Tibial nerve (tissue), 4 donors: ENCODE data around the gene EPPIN. TPM values are rescaled to one million over a fixed set of nuclear protein-coding genes. Genes with fewer than 3 reads are reported as not detected.
"Not testable (repeated sequence)": the region's sequence is repeated elsewhere in the genome, so short reads cannot be mapped to it uniquely, and the experiment has no call there.

Experiments used
- DNase-seq, 2 donors: peaks; one replicate each; pipeline ENCODE4 v3.0.0-alpha.2; 2019; ENCODE audit warnings: low spot score in 2 of 2
- H3K27ac ChIP-seq, 4 donors: fragments of 200-600 bp; sonication (generic) in 3 of 4; one replicate each; pipeline ENCODE4 v1.5.1; 2017 to 2019; ENCODE audit warnings: mild to moderate bottlenecking in 1 of 4
- H3K27me3 ChIP-seq, 2 donors: fragments of 200-600 bp; sonication (generic) in 1 of 2; one replicate each; pipeline versions ENCODE4 v1.5.1 to v1.6.0; 2017 to 2019
- H3K36me3 ChIP-seq, 3 donors: fragments of 200-600 bp; sonication (generic); one replicate each; pipeline ENCODE4 v1.5.1; 2018 to 2019
- H3K4me1 ChIP-seq, 4 donors: fragments of 200-600 bp; sonication (generic) in 3 of 4; one replicate each; pipeline ENCODE4 v1.5.1; 2017 to 2019
- H3K4me3 ChIP-seq, 4 donors: fragments of 200-600 bp; sonication (generic) in 3 of 4; one replicate each; pipeline ENCODE4 v1.5.1; 2017 to 2019; ENCODE audit warnings: mild to moderate bottlenecking in 1 of 4, moderate library complexity in 1 of 4
- H3K9me3 ChIP-seq, 4 donors: fragments of 200-600 bp; sonication (generic) in 3 of 4; one replicate each; pipeline ENCODE4 v1.5.1; 2017 to 2019
- EP300 ChIP-seq, 2 donors: sonication (generic); formaldehyde crosslinking; IDR thresholded peaks; one replicate each; pipeline ENCODE4 v1.6.1; 2017; ENCODE audit warnings: antibody characterized with exemption in 2 of 2, mild to moderate bottlenecking in 1 of 2
- POLR2A ChIP-seq, 2 donors: fragments of 450-650 bp; IDR thresholded peaks; one replicate each; pipeline ENCODE4 v1.6.1; 2017; ENCODE audit warnings: antibody characterized with exemption in 2 of 2, mild to moderate bottlenecking in 2 of 2, moderate library complexity in 2 of 2
- WGBS, 2 donors: methylation state at CpG; one replicate each; pipeline ENCODE4 v1.1.5; 2018; 5-methylcytosine and 5-hydroxymethylcytosine counted together
- total RNA-seq, 4 donors: library from RNA; depleted of rRNA; stranded (reverse); fragments of >200 nt; gene quantifications; one replicate each; pipeline ENCODE4 v1.1.0, GENCODE V29; 2016
- TF ChIP-seq, protein P1 (sequence below), 5 experiments: fragments of 200-600 bp in 3 of 5; fragments of 450-650 bp in 2 of 5; sonication (generic) in 3 of 5; IDR thresholded peaks; one replicate each; pipeline ENCODE4 v1.5.1; 2016 to 2019; ENCODE audit warnings: antibody characterized with exemption in 5 of 5, mild to moderate bottlenecking in 3 of 5, moderate library complexity in 2 of 5

EPPIN gene
- total RNA-seq, 4 donors from 2014 or later: not detected

DNA sequence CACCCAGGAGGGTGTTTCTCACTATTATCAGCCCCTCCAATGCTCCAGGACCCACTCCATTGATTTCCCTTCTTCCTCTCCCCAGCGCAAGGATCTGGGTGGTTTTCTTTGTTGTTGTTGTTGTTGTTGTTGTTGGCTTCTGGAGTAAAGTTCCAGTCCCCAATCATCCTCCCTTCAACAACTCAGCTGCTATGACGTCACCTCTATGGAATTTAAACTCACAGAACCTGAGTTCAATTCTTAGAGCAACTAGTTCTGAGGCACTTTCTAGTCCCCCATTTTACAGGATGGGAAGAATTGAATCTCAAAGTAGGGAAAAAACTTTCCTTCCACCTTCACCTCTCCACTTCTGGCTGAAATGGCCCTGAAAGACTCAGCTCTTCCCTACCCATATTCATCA lies 41.6 kb upstream of the EPPIN start:
- no peak overlapping the region for H3K4me3 ChIP-seq
- no peaks in the 10 kb centered on the region for H3K27me3 ChIP-seq
- H3K9me3 ChIP-seq: peaks cover 0 to 3% (median 0%) of the 10 kb centered on the region in 4 donors
- no peak for DNase-seq
- TF ChIP-seq POLR2A (IDR thresholded peaks at IDR 0.05): no peak
- no peak for TF ChIP-seq EP300 (IDR thresholded peaks at IDR 0.05)
- TF ChIP-seq, protein P1, sequence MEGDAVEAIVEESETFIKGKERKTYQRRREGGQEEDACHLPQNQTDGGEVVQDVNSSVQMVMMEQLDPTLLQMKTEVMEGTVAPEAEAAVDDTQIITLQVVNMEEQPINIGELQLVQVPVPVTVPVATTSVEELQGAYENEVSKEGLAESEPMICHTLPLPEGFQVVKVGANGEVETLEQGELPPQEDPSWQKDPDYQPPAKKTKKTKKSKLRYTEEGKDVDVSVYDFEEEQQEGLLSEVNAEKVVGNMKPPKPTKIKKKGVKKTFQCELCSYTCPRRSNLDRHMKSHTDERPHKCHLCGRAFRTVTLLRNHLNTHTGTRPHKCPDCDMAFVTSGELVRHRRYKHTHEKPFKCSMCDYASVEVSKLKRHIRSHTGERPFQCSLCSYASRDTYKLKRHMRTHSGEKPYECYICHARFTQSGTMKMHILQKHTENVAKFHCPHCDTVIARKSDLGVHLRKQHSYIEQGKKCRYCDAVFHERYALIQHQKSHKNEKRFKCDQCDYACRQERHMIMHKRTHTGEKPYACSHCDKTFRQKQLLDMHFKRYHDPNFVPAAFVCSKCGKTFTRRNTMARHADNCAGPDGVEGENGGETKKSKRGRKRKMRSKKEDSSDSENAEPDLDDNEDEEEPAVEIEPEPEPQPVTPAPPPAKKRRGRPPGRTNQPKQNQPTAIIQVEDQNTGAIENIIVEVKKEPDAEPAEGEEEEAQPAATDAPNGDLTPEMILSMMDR (IDR thresholded peaks at IDR 0.05): no peak
- no peaks in the 10 kb centered on the region for H3K4me1 ChIP-seq
- no peaks in the 10 kb centered on the region for H3K36me3 ChIP-seq
- WGBS, 2 donors: 78 to 81% methylated on average over 2 of the region's 2 CpGs
- H3K27ac ChIP-seq: no peak overlapping the region

DNA sequence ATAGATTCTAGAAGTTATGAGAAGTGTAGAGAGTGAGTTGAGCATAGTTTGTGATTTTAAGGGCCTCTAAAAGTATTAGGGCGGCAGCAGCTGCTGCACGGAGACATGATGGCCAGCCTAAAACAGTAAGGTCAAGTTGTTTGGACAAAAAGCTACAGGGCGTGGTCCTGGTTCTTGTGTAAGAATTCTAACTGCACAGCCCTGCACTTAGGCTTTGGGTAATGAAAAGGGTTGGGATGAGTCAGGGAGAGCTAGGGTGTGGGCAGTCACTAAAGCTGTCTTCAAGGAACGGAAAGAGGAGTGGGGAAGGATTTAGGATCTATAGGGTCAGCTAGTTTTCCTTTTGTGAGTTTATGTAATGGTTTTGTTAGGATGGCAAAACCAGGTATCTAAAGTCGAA lies 38.8 kb upstream of the EPPIN start:
- peak in 1 of 2 donors; percentile 26 for DNase-seq
- 64 to 77% methylated on average over 5 of the region's 5 CpGs for WGBS, 2 donors
- not testable (repeated sequence) for H3K4me1 ChIP-seq, H3K27me3 ChIP-seq, H3K36me3 ChIP-seq, H3K4me3 ChIP-seq, H3K9me3 ChIP-seq
- H3K27ac ChIP-seq: peak overlapping the region in 1 of 4 donors; percentile 60

DNA sequence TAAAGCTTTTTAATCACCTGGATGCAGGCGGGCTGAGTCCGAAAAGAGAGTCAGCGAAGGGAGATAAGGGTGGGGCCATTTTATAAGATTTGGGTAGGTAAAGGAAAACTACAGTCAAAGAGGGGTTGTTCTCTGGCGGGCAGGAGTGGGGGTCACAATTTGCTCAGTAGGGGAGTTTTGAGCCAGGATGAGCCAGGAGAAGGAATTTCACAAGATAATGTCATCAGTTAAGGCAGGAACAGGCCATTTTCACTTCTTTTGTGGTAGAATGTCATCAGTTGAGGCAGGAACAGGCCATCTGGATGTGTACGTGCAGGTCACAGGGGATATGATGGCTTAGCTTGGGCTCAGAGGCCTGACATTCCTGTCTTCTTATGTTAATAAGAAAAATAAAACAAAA lies 37.1 kb upstream of the EPPIN start:
- not testable (repeated sequence) for H3K36me3 ChIP-seq, H3K4me3 ChIP-seq, H3K27me3 ChIP-seq, H3K4me1 ChIP-seq, H3K27ac ChIP-seq, DNase-seq, H3K9me3 ChIP-seq
- WGBS, 2 donors: 79 to 85% methylated on average over 5 of the region's 5 CpGs

DNA sequence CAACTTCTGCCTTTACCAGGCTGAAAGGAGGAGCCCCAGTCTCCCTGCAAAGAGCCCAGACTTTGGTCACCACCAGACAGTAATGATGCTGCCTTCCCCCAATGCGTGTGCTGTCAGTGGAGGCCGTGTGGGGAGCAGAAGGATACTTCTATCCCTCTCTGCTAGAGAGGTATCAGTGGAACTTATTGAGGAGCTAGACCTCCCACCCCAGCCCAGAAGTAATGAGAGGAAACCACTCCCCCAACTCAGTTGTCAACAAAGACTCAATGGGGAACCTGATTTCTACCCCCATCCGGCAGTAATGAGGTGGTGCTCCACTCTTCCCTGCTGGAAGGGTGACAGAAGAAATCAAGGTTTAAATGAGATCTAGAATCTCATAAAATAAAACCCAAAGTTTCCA lies 36.3 kb upstream of the EPPIN start:
- no peaks in the 10 kb centered on the region for H3K36me3 ChIP-seq

DNA sequence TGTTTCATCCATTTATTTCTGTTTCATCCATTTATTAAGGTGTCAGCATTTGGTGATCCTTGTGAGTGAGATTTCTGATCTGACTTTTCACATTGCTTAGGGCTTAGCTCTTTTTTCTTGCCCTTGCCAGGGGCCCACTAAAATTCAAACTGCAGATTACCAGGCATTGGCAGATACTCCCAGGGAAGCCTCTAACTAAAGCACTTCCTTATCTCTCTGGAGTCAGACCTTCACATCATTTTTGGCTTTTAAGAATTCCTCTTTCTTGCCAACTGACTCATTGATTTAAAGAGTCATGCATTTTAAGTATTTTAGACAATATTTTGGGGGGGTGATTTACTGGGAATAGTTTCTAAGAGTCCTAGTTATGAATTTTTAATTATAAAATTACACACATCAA lies 34.5 kb upstream of the EPPIN start:
- TF ChIP-seq, protein P1 (IDR thresholded peaks at IDR 0.05): no peak
- TF ChIP-seq EP300 (IDR thresholded peaks at IDR 0.05): no peak
- no peak for TF ChIP-seq POLR2A (IDR thresholded peaks at IDR 0.05)

More for the DNA sequence above, 36.3 kb upstream of the EPPIN start:
- no peaks in the 10 kb centered on the region for H3K4me1 ChIP-seq
- H3K9me3 ChIP-seq: no peaks in the 10 kb centered on the region
- no peak for TF ChIP-seq EP300 (IDR thresholded peaks at IDR 0.05)
- TF ChIP-seq POLR2A (IDR thresholded peaks at IDR 0.05): no peak
- TF ChIP-seq, protein P1 (IDR thresholded peaks at IDR 0.05): no peak
- WGBS, 2 donors: 44 to 51% methylated on average over 3 of the region's 3 CpGs
- DNase-seq: no peak
- H3K27me3 ChIP-seq: no peaks in the 10 kb centered on the region
- no peak overlapping the region for H3K4me3 ChIP-seq
- no peak overlapping the region for H3K27ac ChIP-seq

DNA sequence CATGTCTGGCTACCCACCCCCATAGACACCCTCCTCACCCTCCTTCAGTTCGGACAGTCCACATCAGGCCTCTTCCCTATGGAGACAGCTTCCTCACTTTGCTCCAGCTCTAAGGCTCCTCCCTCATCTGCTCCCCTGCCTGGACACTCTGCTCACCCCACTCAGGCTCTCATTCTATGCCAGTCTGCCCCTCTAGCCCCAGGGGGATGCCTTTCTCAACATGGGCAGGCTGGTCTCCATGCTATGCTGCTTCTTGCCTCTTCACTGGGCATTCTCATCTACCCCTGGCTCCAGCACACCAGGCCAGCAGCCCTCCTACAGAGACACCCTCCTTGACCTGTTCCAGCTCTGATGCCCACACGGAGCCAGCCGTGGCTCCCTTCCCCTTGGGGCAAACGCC lies 32.0 kb upstream of the EPPIN start, which contains the start of gene WFDC8:
Gene WFDC8 (minus strand): TSS at position 101 of the 400 bp plus-strand sequence. CDS start 37 bp downstream, at position 64.
- Histone ChIP-seq H3K27me3 (no peaks in the 10 kb centered on the region), H3K27ac (no peak within 1 kb of the TSS), H3K4me3 (no peak within 1 kb of the TSS), H3K9me3 (no peaks in the 10 kb centered on the region), H3K4me1 (peaks cover 0 to 7% (median 0%) of the 10 kb centered on the region in 4 donors), H3K36me3 (no peaks in the 10 kb centered on the region)
- DNase-seq: no peak
- WGBS, 2 donors: 49 to 73% methylated on average over 4 of the region's 4 CpGs
- TF ChIP-seq, protein P1 (IDR thresholded peaks at IDR 0.05): no peak
- TF ChIP-seq POLR2A (IDR thresholded peaks at IDR 0.05) (no peak), EP300 (IDR thresholded peaks at IDR 0.05) (no peak)

More for the DNA sequence above, 34.5 kb upstream of the EPPIN start:
- no peaks in the 10 kb centered on the region for H3K9me3 ChIP-seq
- H3K27ac ChIP-seq: no peak overlapping the region
- DNase-seq: no peak
- H3K36me3 ChIP-seq: no peaks in the 10 kb centered on the region
- peaks cover 0 to 7% (median 0%) of the 10 kb centered on the region in 4 donors for H3K4me1 ChIP-seq
- H3K4me3 ChIP-seq: no peak overlapping the region
- no peaks in the 10 kb centered on the region for H3K27me3 ChIP-seq
